C4-2B (cell line): ENCODE measurements around the gene PPARG.
"Not testable (repeated sequence)": the region's sequence is repeated elsewhere in the genome, so short reads cannot be mapped to it uniquely, and the experiment has no call there.

Source experiments
- CTCF ChIP-seq: fragments of 450-650 bp; conservative IDR thresholded peaks from 2 replicates; pipeline ENCODE4 v1.5.1; 2017; ENCODE audit warnings: mild to moderate bottlenecking
- ZFX ChIP-seq: fragments of 450-650 bp; IDR thresholded peaks from 2 replicates; pipeline ENCODE4 v1.6.1; 2017

- TF ChIP-seq CTCF, ZFX: not testable (repeated sequence)
These were observed 190.3 kb downstream of the PPARG start for GRCh38 chr3:12479198-12479597.
